Neural crest cell (in vitro differentiated cells): Measurements from ENCODE around the gene NRDE2. TPM values are rescaled to one million over a fixed set of nuclear protein-coding genes. Genes with fewer than 3 reads are reported as not detected.

Source experiments
- DNase-seq: peaks from one replicate; pipeline ENCODE4 v3.0.0; 2021; ENCODE audit warnings: low read depth, mixed read lengths, low spot score
- H3K27ac Mint-ChIP-seq: one replicate; pipeline ENCODE4 v1.8.0; 2021; ENCODE audit warnings: mild to moderate bottlenecking, mixed read lengths; ENCODE audit not compliant: unreplicated experiment
- H3K27me3 Mint-ChIP-seq: 2 replicates; pipeline ENCODE4 v1.8.0; 2021; ENCODE audit warnings: low read depth, mild to moderate bottlenecking, mixed read lengths
- H3K36me3 Mint-ChIP-seq: 2 replicates; pipeline ENCODE4 v1.8.0; 2021; ENCODE audit warnings: low read depth, mild to moderate bottlenecking, mixed read lengths
- H3K4me1 Mint-ChIP-seq: 2 replicates; pipeline ENCODE4 v1.8.0; 2021; ENCODE audit warnings: mixed read lengths
- H3K4me3 Mint-ChIP-seq: one replicate; pipeline ENCODE4 v1.8.0; 2021; ENCODE audit warnings: mild to moderate bottlenecking, mixed read lengths
- H3K9me3 Mint-ChIP-seq: 2 replicates; pipeline ENCODE4 v1.8.0; 2021; ENCODE audit warnings: mixed read lengths
- CTCF ChIP-seq: fragments of 200-600 bp; sonication (generic); conservative IDR thresholded peaks from 2 replicates; pipeline ENCODE4 v1.5.0; 2021; ENCODE audit warnings: antibody characterized with exemption, mild to moderate bottlenecking
- total RNA-seq: library from RNA; stranded (reverse); gene quantifications from 2 replicates; pipeline ENCODE4 v1.2.1, GENCODE V29; 2021

NRDE2 gene
- total RNA-seq, 1 donor from 2014 or later, result 24.5 TPM

GRCh38 chr14:90358359-90358758, 26.6 kb upstream of the NRDE2 start:
- Mint-ChIP-seq H3K36me3 (no peaks in the 10 kb centered on the region), H3K27me3 (peaks cover 30% of the 10 kb centered on the region), H3K9me3 (no peaks in the 10 kb centered on the region), H3K27ac (no peak overlapping the region), H3K4me3 (no peak overlapping the region), H3K4me1 (no peaks in the 10 kb centered on the region)
- TF ChIP-seq CTCF, result no peak
- no peak for DNase-seq

GRCh38 chr14:90356925-90357324, 25.2 kb upstream of the NRDE2 start:
- H3K27ac Mint-ChIP-seq, result no peak overlapping the region
- no peak for DNase-seq
- no peaks in the 10 kb centered on the region for H3K9me3 Mint-ChIP-seq
- H3K27me3 Mint-ChIP-seq, result peaks cover 17% of the 10 kb centered on the region
- H3K4me1 Mint-ChIP-seq, result no peaks in the 10 kb centered on the region
- no peak for TF ChIP-seq CTCF
- no peak overlapping the region for H3K4me3 Mint-ChIP-seq
- H3K36me3 Mint-ChIP-seq, result no peaks in the 10 kb centered on the region

- Mint-ChIP-seq H3K36me3 (no peaks in the 10 kb centered on the region), H3K27ac (no peak overlapping the region), H3K4me1 (no peaks in the 10 kb centered on the region), H3K9me3 (no peaks in the 10 kb centered on the region), H3K27me3 (peaks cover 17% of the 10 kb centered on the region), H3K4me3 (no peak overlapping the region)
- DNase-seq, result no peak
- TF ChIP-seq CTCF, result no peak
These were observed 24.1 kb upstream of the NRDE2 start for GRCh38 chr14:90355540-90356518.

GRCh38 chr14:90354551-90355298, 23.0 kb upstream of the NRDE2 start:
- H3K9me3 Mint-ChIP-seq, result no peaks in the 10 kb centered on the region
- H3K4me1 Mint-ChIP-seq, result no peaks in the 10 kb centered on the region
- DNase-seq, result no peak
- no peaks in the 10 kb centered on the region for H3K36me3 Mint-ChIP-seq
- peaks cover 21% of the 10 kb centered on the region for H3K27me3 Mint-ChIP-seq
- no peak overlapping the region for H3K27ac Mint-ChIP-seq
- no peak for TF ChIP-seq CTCF
- no peak overlapping the region for H3K4me3 Mint-ChIP-seq

- H3K9me3 Mint-ChIP-seq, result no peaks in the 10 kb centered on the region
- peaks cover 16% of the 10 kb centered on the region for H3K27me3 Mint-ChIP-seq
- H3K36me3 Mint-ChIP-seq, result no peaks in the 10 kb centered on the region
- DNase-seq, result no peak
- TF ChIP-seq CTCF, result no peak
- H3K4me1 Mint-ChIP-seq, result no peaks in the 10 kb centered on the region
- H3K4me3 Mint-ChIP-seq, result no peak overlapping the region
- no peak overlapping the region for H3K27ac Mint-ChIP-seq
These were observed 18.0 kb upstream of the NRDE2 start for GRCh38 chr14:90349739-90350138.
